Tibial artery (tissue), 4 donors: ENCODE measurements around the gene GALNT13.
"Not testable (repeated sequence)": the region's sequence is repeated elsewhere in the genome, so short reads cannot be mapped to it uniquely, and the experiment has no call there.

ENCODE experiments used
- DNase-seq, 2 donors: peaks; one replicate each; pipeline ENCODE4 v3.0.0-alpha.2; 2019
- H3K27ac ChIP-seq, 2 donors: fragments of 200-600 bp; sonication (generic) in 1 of 2; 1 replicate in 1 of 2; 2 replicates in 1 of 2; pipeline ENCODE4 v1.5.1; 2018 to 2019; ENCODE audit warnings: mild to moderate bottlenecking in 1 of 2
- H3K27me3 ChIP-seq, 2 donors: fragments of 200-600 bp; sonication (generic) in 1 of 2; one replicate each; pipeline versions ENCODE4 v1.5.1 to v1.6.0; 2016 to 2019
- H3K36me3 ChIP-seq, 3 donors: fragments of 200-600 bp; sonication (generic) in 2 of 3; one replicate each; pipeline ENCODE4 v1.5.1; 2016 to 2019; ENCODE audit warnings: mild to moderate bottlenecking in 2 of 3
- H3K4me1 ChIP-seq, 4 donors: fragments of 200-600 bp; sonication (generic) in 2 of 4; 1 replicate in 3 of 4; 2 replicates in 1 of 4; pipeline ENCODE4 v1.5.1; 2016 to 2019
- H3K4me3 ChIP-seq, 2 donors: fragments of 200-600 bp; sonication (generic) in 1 of 2; 1 replicate in 1 of 2; 2 replicates in 1 of 2; pipeline ENCODE4 v1.5.1; 2018 to 2019; ENCODE audit warnings: mild to moderate bottlenecking in 2 of 2
- H3K9me3 ChIP-seq, 3 donors: fragments of 200-600 bp; sonication (generic) in 1 of 3; one replicate each; pipeline ENCODE4 v1.5.1; 2016 to 2019
- intact Hi-C: fragments of 100-400 bp; cut with DNase I; formaldehyde crosslinking; loops from one replicate; pipeline ENCODE4 v1.15.0; 2023; ENCODE audit warnings: low total_unique reads
- TF ChIP-seq, protein P1 (sequence below), 2 experiments: fragments of 200-600 bp in 1 of 2; fragments of 450-650 bp in 1 of 2; IDR thresholded peaks; one replicate each; pipeline ENCODE4 v1.5.1; 2017 to 2019; ENCODE audit warnings: antibody characterized with exemption in 2 of 2, mild to moderate bottlenecking in 1 of 2, moderate library complexity in 1 of 2

The GALNT13 gene

GRCh38 chr2:154462634-154463033, 590.9 kb downstream of the GALNT13 start:
- TF ChIP-seq, protein P1, sequence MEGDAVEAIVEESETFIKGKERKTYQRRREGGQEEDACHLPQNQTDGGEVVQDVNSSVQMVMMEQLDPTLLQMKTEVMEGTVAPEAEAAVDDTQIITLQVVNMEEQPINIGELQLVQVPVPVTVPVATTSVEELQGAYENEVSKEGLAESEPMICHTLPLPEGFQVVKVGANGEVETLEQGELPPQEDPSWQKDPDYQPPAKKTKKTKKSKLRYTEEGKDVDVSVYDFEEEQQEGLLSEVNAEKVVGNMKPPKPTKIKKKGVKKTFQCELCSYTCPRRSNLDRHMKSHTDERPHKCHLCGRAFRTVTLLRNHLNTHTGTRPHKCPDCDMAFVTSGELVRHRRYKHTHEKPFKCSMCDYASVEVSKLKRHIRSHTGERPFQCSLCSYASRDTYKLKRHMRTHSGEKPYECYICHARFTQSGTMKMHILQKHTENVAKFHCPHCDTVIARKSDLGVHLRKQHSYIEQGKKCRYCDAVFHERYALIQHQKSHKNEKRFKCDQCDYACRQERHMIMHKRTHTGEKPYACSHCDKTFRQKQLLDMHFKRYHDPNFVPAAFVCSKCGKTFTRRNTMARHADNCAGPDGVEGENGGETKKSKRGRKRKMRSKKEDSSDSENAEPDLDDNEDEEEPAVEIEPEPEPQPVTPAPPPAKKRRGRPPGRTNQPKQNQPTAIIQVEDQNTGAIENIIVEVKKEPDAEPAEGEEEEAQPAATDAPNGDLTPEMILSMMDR (IDR thresholded peaks at IDR 0.05) = no peak
- intact Hi-C loops = no loop called here
- no peak overlapping the region for H3K4me3 ChIP-seq
- DNase-seq = no peak
- H3K4me1 ChIP-seq = no peaks in the 10 kb centered on the region
- H3K27me3 ChIP-seq = no peaks in the 10 kb centered on the region
- no peaks in the 10 kb centered on the region for H3K9me3 ChIP-seq
- H3K36me3 ChIP-seq = no peaks in the 10 kb centered on the region
- H3K27ac ChIP-seq = no peak overlapping the region

- Histone ChIP-seq H3K4me3 (no peak overlapping the region), H3K27me3 (no peaks in the 10 kb centered on the region), H3K4me1 (no peaks in the 10 kb centered on the region), H3K27ac (no peak overlapping the region), H3K9me3 (no peaks in the 10 kb centered on the region), H3K36me3 (no peaks in the 10 kb centered on the region)
- intact Hi-C loops = no loop called here
- no peak for DNase-seq
- TF ChIP-seq, protein P1 (IDR thresholded peaks at IDR 0.05) = no peak
Observed at GRCh38 chr2:154466226-154466625, 594.5 kb downstream of the GALNT13 start.

DNA sequence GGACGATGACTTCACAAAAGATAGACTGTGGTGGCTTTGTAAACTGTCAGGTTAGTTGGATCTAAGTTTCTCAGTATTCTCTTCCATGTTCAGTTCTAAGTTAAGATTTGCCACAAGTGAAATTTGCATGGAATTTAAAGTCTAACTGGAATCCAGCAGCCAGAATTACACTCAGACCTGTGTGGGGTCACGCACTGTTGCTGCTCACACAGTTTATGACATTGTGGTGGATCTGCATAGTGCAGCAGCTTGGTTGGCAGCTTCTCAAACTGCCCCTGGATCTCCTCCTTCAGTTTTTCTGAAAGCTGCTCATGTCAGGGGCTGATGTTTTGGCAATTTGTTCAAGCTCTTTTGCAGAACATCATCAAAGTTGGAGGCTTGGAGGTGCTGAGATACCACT, 598.7 kb downstream of the GALNT13 start:
- H3K9me3 ChIP-seq = no peaks in the 10 kb centered on the region
- intact Hi-C loops = no loop called here
- no peaks in the 10 kb centered on the region for H3K4me1 ChIP-seq
- no peaks in the 10 kb centered on the region for H3K27me3 ChIP-seq
- no peak overlapping the region for H3K4me3 ChIP-seq
- DNase-seq = no peak
- H3K36me3 ChIP-seq = no peaks in the 10 kb centered on the region
- no peak overlapping the region for H3K27ac ChIP-seq
- TF ChIP-seq, protein P1 (IDR thresholded peaks at IDR 0.05) = no peak

DNA sequence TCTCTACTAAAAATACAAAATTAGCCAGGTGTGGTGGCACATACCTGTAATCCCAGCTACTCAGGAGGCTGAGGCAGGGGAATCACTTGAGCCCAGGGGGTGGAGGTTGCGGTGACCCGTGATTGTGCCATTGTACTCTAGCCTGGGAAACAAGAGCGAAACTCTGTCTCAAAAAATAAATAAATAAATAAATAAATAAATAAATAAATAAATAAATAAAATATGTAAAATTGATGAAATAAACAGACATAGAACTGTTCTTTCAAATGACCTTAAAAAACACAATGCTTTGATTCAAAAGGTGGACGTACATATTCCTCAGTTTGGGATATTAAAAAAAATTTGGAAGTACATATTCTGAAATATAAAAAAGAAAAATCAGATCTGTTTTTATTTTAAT, 599.8 kb downstream of the GALNT13 start:
- H3K27ac ChIP-seq, intact Hi-C loops, H3K27me3 ChIP-seq, H3K36me3 ChIP-seq, H3K9me3 ChIP-seq, DNase-seq, H3K4me1 ChIP-seq, H3K4me3 ChIP-seq: not testable (repeated sequence)

- Histone ChIP-seq H3K9me3 (no peaks in the 10 kb centered on the region), H3K27ac (no peak overlapping the region), H3K36me3 (no peaks in the 10 kb centered on the region), H3K4me1 (no peaks in the 10 kb centered on the region), H3K27me3 (no peaks in the 10 kb centered on the region), H3K4me3 (no peak overlapping the region)
- DNase-seq = no peak
- intact Hi-C loops = no loop called here
- TF ChIP-seq, protein P1 (IDR thresholded peaks at IDR 0.05) = no peak
Observed at GRCh38 chr2:154477319-154477718, 605.6 kb downstream of the GALNT13 start.

GRCh38 chr2:154480521-154480920, 608.8 kb downstream of the GALNT13 start:
- no peak for DNase-seq
- no peaks in the 10 kb centered on the region for H3K4me1 ChIP-seq
- H3K27me3 ChIP-seq = no peaks in the 10 kb centered on the region
- no peaks in the 10 kb centered on the region for H3K9me3 ChIP-seq
- intact Hi-C loops = no loop called here
- H3K4me3 ChIP-seq = no peak overlapping the region
- TF ChIP-seq, protein P1 (IDR thresholded peaks at IDR 0.05) = no peak
- H3K36me3 ChIP-seq = no peaks in the 10 kb centered on the region
- H3K27ac ChIP-seq = no peak overlapping the region
